T-cell (primary cell): ENCODE measurements around the gene MYLK3. TPM values are rescaled to one million over a fixed set of nuclear protein-coding genes. Genes with fewer than 3 reads are reported as not detected.

ENCODE experiments used
- ATAC-seq, 4 experiments: fragments of 200-7000 bp in 3 of 4; fragments of 150-1000 bp in 1 of 4; cut with Tn5 transposase; replicated peaks in 1 of 4; 1 replicate in 3 of 4; 2 replicates in 1 of 4; pipeline ENCODE4 v1.10.0; 2021; ENCODE audit warnings: moderate library complexity in 3 of 4, mild to moderate bottlenecking in 2 of 4, moderate number of reproducible peaks in 1 of 4
- CTCF ChIA-PET, 2 donors: fragments of 300-600 bp; sonication (Branson Sonifier 250); formaldehyde crosslinking; loops; one replicate each; lab custom pipeline; 2022; ENCODE audit warnings: antibody characterized with exemption in 2 of 2; lab: Charles Lee
- POLR2A ChIA-PET, 2 donors: fragments of 300-600 bp; sonication (Branson Sonifier 250); formaldehyde crosslinking; loops; one replicate each; lab custom pipeline; 2022; ENCODE audit warnings: antibody characterized with exemption in 2 of 2; lab: Charles Lee
- DNase-seq, 35 experiments: peaks; one replicate each; pipeline versions ENCODE4 v3.0.0 to v3.0.0-alpha.2; 2013 to 2023
- H3K27ac ChIP-seq: one replicate; pipeline ENCODE4 v1.5.1; 2013; ENCODE audit warnings: low read length
- H3K27me3 ChIP-seq, 2 experiments: replicated peaks in 1 of 2; 1 replicate in 1 of 2; 2 replicates in 1 of 2; pipeline versions ENCODE4 v1.6.1 to v1.7.0; 2013; ENCODE audit warnings: low read length in 1 of 2, mixed read lengths in 1 of 2; ENCODE audit not compliant: control insufficient read depth in 2 of 2, insufficient read depth in 2 of 2; ENCODE audit errors: extremely low read depth in 1 of 2
- H3K36me3 ChIP-seq, 2 donors: 1 replicate in 1 of 2; 2 replicates in 1 of 2; pipeline versions ENCODE4 v1.6.1 to v1.7.0; 2013; ENCODE audit warnings: low read length in 1 of 2; ENCODE audit not compliant: control insufficient read depth in 2 of 2, insufficient read depth in 1 of 2; ENCODE audit errors: extremely low read depth in 1 of 2
- H3K4me1 ChIP-seq, 2 experiments: 1 replicate in 1 of 2; 2 replicates in 1 of 2; pipeline versions ENCODE4 v1.6.1 to v1.7.0; 2013; ENCODE audit warnings: low read length in 2 of 2, mixed read lengths in 1 of 2; ENCODE audit not compliant: insufficient read depth in 2 of 2, control insufficient read depth in 1 of 2; ENCODE audit errors: extremely low read depth in 1 of 2
- H3K4me3 ChIP-seq, 2 donors: 1 replicate in 1 of 2; 2 replicates in 1 of 2; pipeline versions ENCODE4 v1.5.1 to v1.7.0; 2013; ENCODE audit warnings: mild to moderate bottlenecking in 2 of 2, low read length in 1 of 2, moderate library complexity in 1 of 2; ENCODE audit not compliant: control insufficient read depth in 1 of 2; ENCODE audit errors: extremely low read depth in 1 of 2
- H3K9me3 ChIP-seq: 2 replicates; pipeline ENCODE4 v1.7.0; 2013
- H3K27ac Mint-ChIP-seq, 2 donors: one replicate each; pipeline ENCODE4 v1.8.0; 2020 to 2021; ENCODE audit warnings: mild to moderate bottlenecking in 2 of 2, mixed read lengths in 2 of 2
- H3K27me3 Mint-ChIP-seq, 2 donors: one replicate each; pipeline ENCODE4 v1.8.0; 2021 to 2022; ENCODE audit warnings: mixed read lengths in 2 of 2
- H3K36me3 Mint-ChIP-seq: one replicate; pipeline ENCODE4 v1.8.0; 2021; ENCODE audit warnings: mixed read lengths
- H3K4me1 Mint-ChIP-seq, 3 donors: one replicate each; pipeline ENCODE4 v1.8.0; 2020 to 2022; ENCODE audit warnings: mixed read lengths in 3 of 3, mild to moderate bottlenecking in 1 of 3
- H3K4me3 Mint-ChIP-seq, 3 donors: one replicate each; pipeline ENCODE4 v1.8.0; 2020 to 2022; ENCODE audit warnings: mild to moderate bottlenecking in 3 of 3, mixed read lengths in 3 of 3, moderate library complexity in 3 of 3
- H3K9me3 Mint-ChIP-seq, 3 donors: one replicate each; pipeline ENCODE4 v1.8.0; 2020 to 2022; ENCODE audit warnings: mixed read lengths in 3 of 3
- WGBS: methylation state at CpG from one replicate; pipeline ENCODE4 v1.1.5; 2013; ENCODE audit warnings: missing lambda C conversion rate; ENCODE audit not compliant: insufficient coverage; 5-methylcytosine and 5-hydroxymethylcytosine counted together
- total RNA-seq, 35 experiments: library from RNA in 6 of 35; stranded (reverse) in 6 of 35; fragments of 120-200 nt in 1 of 35; gene quantifications; one replicate each; pipeline versions ENCODE4 v1.2.1 to v1.2.4 and lab custom pipeline; 2013 to 2026

MYLK3 gene
- total RNA-seq, 5 donors from 2014 or later (not counting 1 experiment from before 2014, with no cell fraction given), result 0.03 to 0.50 (median 0.03) TPM; not detected in 2

DNA sequence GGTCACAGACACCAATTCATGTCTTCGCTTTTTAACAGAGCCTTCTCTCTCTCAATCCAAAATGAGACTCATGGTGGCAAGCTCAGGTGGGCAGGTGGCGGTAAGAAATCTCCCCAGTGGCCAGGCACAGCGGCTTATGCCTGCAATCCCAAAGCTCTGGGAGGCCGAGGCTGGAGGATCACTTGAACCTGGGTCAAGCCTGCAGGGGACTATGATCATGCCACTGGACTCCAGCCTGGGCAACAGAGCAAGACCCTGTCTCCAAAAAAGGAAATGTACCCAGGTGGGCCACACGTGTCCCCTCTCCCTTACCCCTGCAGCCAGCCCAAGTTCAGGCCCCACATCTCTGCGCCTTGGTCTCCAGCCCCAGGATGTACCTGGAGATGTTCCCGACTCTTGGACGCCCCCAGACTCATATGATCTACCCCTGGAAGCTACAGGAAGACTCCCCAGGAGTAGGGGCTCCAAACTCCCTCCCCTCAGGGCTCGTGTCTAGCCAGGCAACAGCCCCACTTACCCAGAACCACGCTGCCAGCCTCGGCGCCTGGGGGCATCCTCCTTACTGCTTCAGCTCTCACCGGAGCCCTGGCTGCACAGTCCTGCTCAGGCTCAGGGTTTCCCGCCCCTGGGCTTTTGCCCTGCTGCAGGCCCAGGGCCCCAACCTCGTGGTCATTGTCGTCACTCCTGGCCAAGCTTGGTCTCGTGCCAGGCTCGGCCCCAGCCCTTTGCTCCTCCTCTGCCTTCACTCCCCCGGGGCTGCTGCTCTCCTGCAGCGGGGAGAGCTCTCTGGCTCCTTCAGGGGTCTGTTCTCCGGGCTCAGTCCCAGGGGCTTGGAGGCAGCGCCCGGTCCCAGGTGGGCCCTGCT lies 16.2 kb downstream of the MYLK3 start:
- Histone ChIP-seq H3K27me3 (peaks cover 0 to 7% of the 10 kb centered on the region in 2 experiments), H3K27ac (no peak overlapping the region), H3K36me3 (no peaks in the 10 kb centered on the region), H3K4me1 (no peaks in the 10 kb centered on the region), H3K4me3 (no peak overlapping the region), H3K9me3 (no peaks in the 10 kb centered on the region)
- Mint-ChIP-seq H3K27me3 (peaks cover 0 to 2% of the 10 kb centered on the region in 2 donors), H3K36me3 (no peaks in the 10 kb centered on the region), H3K4me3 (no peak overlapping the region), H3K9me3 (no peaks in the 10 kb centered on the region), H3K27ac (no peak overlapping the region), H3K4me1 (no peaks in the 10 kb centered on the region)
- ChIA-PET POLR2A (no interaction called here), CTCF (no interaction called here)
- 81% methylated on average over 21 of the region's 23 CpGs for WGBS
- DNase-seq (no peak), ATAC-seq (no peak)

- Histone ChIP-seq H3K36me3 (no peaks in the 10 kb centered on the region), H3K27ac (no peak overlapping the region), H3K4me1 (no peaks in the 10 kb centered on the region), H3K27me3 (peaks cover 0 to 8% of the 10 kb centered on the region in 2 experiments), H3K9me3 (no peaks in the 10 kb centered on the region), H3K4me3 (no peak overlapping the region)
- no peaks in the 10 kb centered on the region for H3K4me1 Mint-ChIP-seq
- DNase-seq (no peak), ATAC-seq (no peak)
- 95% methylated on average over 11 of the region's 17 CpGs for WGBS
- no peaks in the 10 kb centered on the region for H3K9me3 Mint-ChIP-seq
- no peak overlapping the region for H3K4me3 Mint-ChIP-seq
- H3K27ac Mint-ChIP-seq, result no peak overlapping the region
- ChIA-PET CTCF (no interaction called here), POLR2A (no interaction called here)
- peaks cover 0 to 4% of the 10 kb centered on the region in 2 donors for H3K27me3 Mint-ChIP-seq
- H3K36me3 Mint-ChIP-seq, result no peaks in the 10 kb centered on the region
These were observed 17.1 kb downstream of the MYLK3 start for GRCh38 chr16:46730801-46731690.

- Mint-ChIP-seq H3K27me3 (peaks cover 0 to 4% of the 10 kb centered on the region in 2 donors), H3K36me3 (no peaks in the 10 kb centered on the region), H3K4me3 (no peak overlapping the region), H3K4me1 (no peaks in the 10 kb centered on the region), H3K9me3 (peaks cover 3 to 6% (median 4%) of the 10 kb centered on the region in 3 donors), H3K27ac (no peak overlapping the region)
- Histone ChIP-seq H3K4me1 (no peaks in the 10 kb centered on the region), H3K9me3 (no peaks in the 10 kb centered on the region), H3K4me3 (no peak overlapping the region), H3K27me3 (peaks cover 0 to 8% of the 10 kb centered on the region in 2 experiments), H3K27ac (no peak overlapping the region), H3K36me3 (no peaks in the 10 kb centered on the region)
- POLR2A ChIA-PET, result no interaction called here
- WGBS, result 86% methylated on average over 8 of the region's 8 CpGs
- no peak for ATAC-seq
- no peak for DNase-seq
- CTCF ChIA-PET, result no interaction called here
These were observed 18.0 kb downstream of the MYLK3 start for GRCh38 chr16:46730126-46730525.

- CTCF ChIA-PET, result no interaction called here
- H3K27ac Mint-ChIP-seq, result no peak overlapping the region
- WGBS, result 90% methylated on average over 6 of the region's 7 CpGs
- H3K4me3 Mint-ChIP-seq, result no peak overlapping the region
- Histone ChIP-seq H3K4me3 (no peak overlapping the region), H3K9me3 (no peaks in the 10 kb centered on the region), H3K36me3 (no peaks in the 10 kb centered on the region), H3K27ac (no peak overlapping the region), H3K27me3 (peaks cover 0 to 8% of the 10 kb centered on the region in 2 experiments), H3K4me1 (no peaks in the 10 kb centered on the region)
- H3K4me1 Mint-ChIP-seq, result no peaks in the 10 kb centered on the region
- H3K27me3 Mint-ChIP-seq, result peaks cover 0 to 4% of the 10 kb centered on the region in 2 donors
- no peaks in the 10 kb centered on the region for H3K36me3 Mint-ChIP-seq
- POLR2A ChIA-PET, result no interaction called here
- peaks cover 3 to 11% (median 7%) of the 10 kb centered on the region in 3 donors for H3K9me3 Mint-ChIP-seq
- DNase-seq (no peak), ATAC-seq (no peak)
These were observed 18.7 kb downstream of the MYLK3 start for GRCh38 chr16:46729326-46729995.

DNA sequence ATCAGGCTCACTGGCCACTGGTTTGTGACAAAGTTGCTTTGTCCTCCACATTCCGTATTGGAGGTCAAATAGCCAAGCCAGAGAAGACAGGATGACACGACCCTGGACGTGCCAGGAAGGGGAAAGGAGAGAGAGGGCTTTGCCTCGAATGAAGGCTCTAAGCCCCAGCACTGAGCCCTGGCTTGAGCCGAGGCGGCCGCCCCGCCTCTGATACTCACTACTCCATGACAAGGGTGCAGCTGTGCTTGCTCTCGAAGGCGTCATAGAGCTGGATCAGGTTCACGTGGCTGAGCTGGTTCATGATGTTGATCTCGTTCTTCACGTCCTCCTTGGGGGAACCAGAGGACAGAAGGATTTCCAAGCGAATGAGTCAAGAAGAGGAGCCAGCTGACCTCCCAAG lies 19.3 kb downstream of the MYLK3 start:
- Mint-ChIP-seq H3K9me3 (peaks cover 3 to 12% (median 7%) of the 10 kb centered on the region in 3 donors), H3K4me1 (no peaks in the 10 kb centered on the region), H3K4me3 (no peak overlapping the region), H3K36me3 (no peaks in the 10 kb centered on the region), H3K27ac (no peak overlapping the region), H3K27me3 (peaks cover 0 to 4% of the 10 kb centered on the region in 2 donors)
- Histone ChIP-seq H3K27me3 (peaks cover 0 to 8% of the 10 kb centered on the region in 2 experiments), H3K4me1 (no peaks in the 10 kb centered on the region), H3K9me3 (no peaks in the 10 kb centered on the region), H3K27ac (no peak overlapping the region), H3K4me3 (no peak overlapping the region), H3K36me3 (no peaks in the 10 kb centered on the region)
- DNase-seq (no peak), ATAC-seq (no peak)
- ChIA-PET CTCF (no interaction called here), POLR2A (no interaction called here)
- 88% methylated on average over 13 of the region's 14 CpGs for WGBS

DNA sequence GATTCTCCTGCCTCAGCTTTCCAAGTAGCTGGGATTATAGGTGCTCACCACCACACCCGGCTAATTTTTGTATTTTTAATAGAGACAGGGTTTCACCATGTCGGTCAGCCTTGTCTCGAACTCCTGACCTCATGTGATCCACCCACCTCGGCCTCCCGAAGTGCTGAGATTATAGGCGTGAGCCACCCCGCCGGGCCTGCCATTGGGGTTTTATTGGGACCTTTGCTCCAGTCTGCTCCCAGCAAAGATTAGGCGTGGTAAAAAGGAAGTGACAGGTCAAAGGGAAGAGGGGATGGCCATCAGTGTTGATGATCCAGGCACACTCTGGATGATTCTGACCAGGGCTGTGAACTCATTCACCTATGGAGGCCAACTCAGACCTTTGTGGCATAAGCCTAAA lies 20.5 kb downstream of the MYLK3 start:
- H3K4me1 ChIP-seq, result no peaks in the 10 kb centered on the region
- no peak for DNase-seq
- H3K4me3 ChIP-seq, result no peak overlapping the region
- ATAC-seq, result no peak
- Mint-ChIP-seq H3K27me3 (peaks cover 0 to 4% of the 10 kb centered on the region in 2 donors), H3K36me3 (no peaks in the 10 kb centered on the region), H3K4me3 (no peak overlapping the region), H3K4me1 (no peaks in the 10 kb centered on the region), H3K27ac (no peak overlapping the region), H3K9me3 (peaks cover 3 to 12% (median 7%) of the 10 kb centered on the region in 3 donors)
- ChIA-PET POLR2A (no interaction called here), CTCF (interaction anchor here in 1 of 2 donors (0.5 kb wide), 1 partner anchor 53 kb away, joined by 3 read pairs; no protein-coding TSS in a partner anchor)
- 100% methylated on average over 6 of the region's 9 CpGs for WGBS
- H3K27ac ChIP-seq, result no peak overlapping the region
- no peaks in the 10 kb centered on the region for H3K36me3 ChIP-seq
- H3K27me3 ChIP-seq, result peaks cover 0 to 8% of the 10 kb centered on the region in 2 experiments
- no peaks in the 10 kb centered on the region for H3K9me3 ChIP-seq
